ENCODE measurements around the gene BARX2. TPM values are rescaled to one million over a fixed set of nuclear protein-coding genes. Genes with fewer than 3 reads are reported as not detected.

BARX2 gene
- total RNA-seq, 1 donor from 2014 or later, result not detected

GRCh38 chr11:129394709-129395108 lies 19.1 kb downstream of the BARX2 start:
- intact Hi-C loops (cut with DNase I), result no loop called here
- DNase-seq (ENCODE audit: low spot score), result no peak

- intact Hi-C loops (cut with DNase I), result no loop called here
- DNase-seq (ENCODE audit: low spot score), result no peak
These were observed 19.8 kb downstream of the BARX2 start for GRCh38 chr11:129395432-129395831.

- DNase-seq (ENCODE audit: low spot score), result no peak
- intact Hi-C loops (cut with DNase I), result no loop called here
These were observed 20.2 kb downstream of the BARX2 start for GRCh38 chr11:129395883-129396282.

- intact Hi-C loops (cut with DNase I), result no loop called here
- no peak for DNase-seq (ENCODE audit: low spot score)
These were observed 20.8 kb downstream of the BARX2 start for GRCh38 chr11:129396454-129396853.

- intact Hi-C loops (cut with DNase I), result no loop called here
These were observed 26.8 kb downstream of the BARX2 start for GRCh38 chr11:129402206-129403171.

GRCh38 chr11:129404731-129405130 lies 29.1 kb downstream of the BARX2 start:
- no peak for DNase-seq (ENCODE audit: low spot score)
- intact Hi-C loops (cut with DNase I), result no loop called here

More at GRCh38 chr11:129402206-129403171, 26.8 kb downstream of the BARX2 start:
- no peak for DNase-seq (ENCODE audit: low spot score)

- no peak for DNase-seq (ENCODE audit: low spot score)
- intact Hi-C loops (cut with DNase I), result no loop called here
These were observed 33.3 kb downstream of the BARX2 start for GRCh38 chr11:129408865-129409444.

- no peak for DNase-seq (ENCODE audit: low spot score)
- intact Hi-C loops (cut with DNase I), result no loop called here
These were observed 34.8 kb downstream of the BARX2 start for GRCh38 chr11:129410395-129410960.

GRCh38 chr11:129412494-129412893 lies 36.8 kb downstream of the BARX2 start:
- intact Hi-C loops (cut with DNase I), result no loop called here
- DNase-seq (ENCODE audit: low spot score), result no peak

- no peak for DNase-seq (ENCODE audit: low spot score)
- intact Hi-C loops (cut with DNase I), result no loop called here
These were observed 38.7 kb downstream of the BARX2 start for GRCh38 chr11:129414144-129414872.

GRCh38 chr11:129416080-129416820 lies 40.6 kb downstream of the BARX2 start:
- DNase-seq (ENCODE audit: low spot score), result no peak
- intact Hi-C loops (cut with DNase I), result no loop called here

- intact Hi-C loops (cut with DNase I), result no loop called here
- DNase-seq (ENCODE audit: low spot score), result no peak
These were observed 41.8 kb downstream of the BARX2 start for GRCh38 chr11:129417458-129417857.

GRCh38 chr11:129418039-129418438 lies 42.4 kb downstream of the BARX2 start:
- no peak for DNase-seq (ENCODE audit: low spot score)
- intact Hi-C loops (cut with DNase I), result no loop called here

GRCh38 chr11:129419386-129419785 lies 43.7 kb downstream of the BARX2 start:
- DNase-seq (ENCODE audit: low spot score), result no peak

GRCh38 chr11:129423426-129423825 lies 47.8 kb downstream of the BARX2 start:
- DNase-seq (ENCODE audit: low spot score), result no peak
- intact Hi-C loops (cut with DNase I), result no loop called here

More at GRCh38 chr11:129419386-129419785, 43.7 kb downstream of the BARX2 start:
- intact Hi-C loops (cut with DNase I), result no loop called here

GRCh38 chr11:129425214-129425613 lies 49.6 kb downstream of the BARX2 start:
- DNase-seq (ENCODE audit: low spot score), result no peak
- intact Hi-C loops (cut with DNase I), result no loop called here

- no peak for DNase-seq (ENCODE audit: low spot score)
These were observed 50.4 kb downstream of the BARX2 start for GRCh38 chr11:129426038-129426437.

GRCh38 chr11:129426776-129427175 lies 51.1 kb downstream of the BARX2 start:
- intact Hi-C loops (cut with DNase I), result no loop called here
- DNase-seq (ENCODE audit: low spot score), result no peak

More at GRCh38 chr11:129426038-129426437, 50.4 kb downstream of the BARX2 start:
- intact Hi-C loops (cut with DNase I), result no loop called here

- no peak for DNase-seq (ENCODE audit: low spot score)
- intact Hi-C loops (cut with DNase I), result no loop called here
These were observed 51.7 kb downstream of the BARX2 start for GRCh38 chr11:129427376-129427775.
